Measurements from ENCODE around the gene RNF151.

The RNF151 gene

GRCh38 chr16:1963806-1964505 lies 2.7 kb upstream of the RNF151 start:
- H3K79me1 ChIP-seq (replicated peaks; ENCODE audit: low read length, poor library complexity, severe bottlenecking): peaks cover 8% of the 10 kb centered on the region
- under 1% methylated on average over 40 of the region's 44 CpGs for WGBS
- H2BK120ac ChIP-seq (ENCODE audit: low read depth, low read length): no peak overlapping the region
- H3K14ac ChIP-seq (ENCODE audit: low read length in 2 of 2): peak overlapping the region in 1 of 2 experiments; percentile 35
- H2BK12ac ChIP-seq (ENCODE audit: low read length in 2 of 2): no peak overlapping the region
- peak overlapping the region; percentile 84 to 91 for H3K4me3 ChIP-seq (ENCODE audit: insufficient read depth in 1 of 2, low read depth in 1 of 2, low read length in 2 of 2)
- no peaks in the 10 kb centered on the region for H3K27me3 ChIP-seq (ENCODE audit: control insufficient read depth in 1 of 2, insufficient read depth in 1 of 2, low read length in 2 of 2)
- peak overlapping the region in 1 of 2 experiments; percentile 74 for H3K4ac ChIP-seq (ENCODE audit: low read depth in 1 of 2, low read length in 2 of 2)
- H2BK15ac ChIP-seq (ENCODE audit: low read depth, poor library complexity, severe bottlenecking): no peak overlapping the region
- peak overlapping the region in 1 of 2 experiments; percentile 34 for H3K23ac ChIP-seq (ENCODE audit: low read length in 2 of 2)
- peak overlapping the region; percentile 55 for H3K4me2 ChIP-seq (ENCODE audit: low read length, poor library complexity, severe bottlenecking)
- H4K8ac ChIP-seq (ENCODE audit: low read length): no peak overlapping the region
- peak; percentile 57 for DNase-seq
- peaks cover 4% of the 10 kb centered on the region for H3K9me3 ChIP-seq (ENCODE audit: control insufficient read depth, low read length)
- H2AFZ ChIP-seq (ENCODE audit: low read depth, low read length): no peak overlapping the region
- peak overlapping the region; percentile 97 for H3K9ac ChIP-seq (ENCODE audit: low read length)
- H2BK5ac ChIP-seq (ENCODE audit: low read depth, low read length, poor library complexity, severe bottlenecking): peak overlapping the region; percentile 97
- H3K36me3 ChIP-seq (ENCODE audit: control insufficient read depth in 1 of 2, insufficient read depth in 2 of 2, low read depth in 1 of 2, low read length in 2 of 2): peaks cover 33 to 34% of the 10 kb centered on the region in 2 experiments
- peak overlapping the region; percentile 45 for H3K27ac ChIP-seq (ENCODE audit: low read length, poor library complexity, severe bottlenecking)
- no peak overlapping the region for H2AK5ac ChIP-seq (ENCODE audit: low read length, severe bottlenecking)
- H4K91ac ChIP-seq (ENCODE audit: low read length): no peak overlapping the region
- H3K18ac ChIP-seq (ENCODE audit: low read depth in 1 of 2, low read length in 2 of 2): peak overlapping the region in 1 of 2 experiments; percentile 68
- peaks cover 32% of the 10 kb centered on the region for H3K4me1 ChIP-seq (ENCODE audit: control insufficient read depth, insufficient read depth, low read depth, low read length)

- Histone ChIP-seq H2BK5ac (ENCODE audit: low read depth, low read length, poor library complexity, severe bottlenecking) (peak within 1 kb of the TSS; percentile 97), H2BK120ac (ENCODE audit: low read depth, low read length) (peak within 1 kb of the TSS; percentile 77), H3K79me1 (replicated peaks; ENCODE audit: low read length, poor library complexity, severe bottlenecking) (peaks cover 8% of the 10 kb centered on the region), H3K9ac (ENCODE audit: low read length) (peak within 1 kb of the TSS; percentile 97), H4K8ac (ENCODE audit: low read length) (peak within 1 kb of the TSS; percentile 90), H2AFZ (ENCODE audit: low read depth, low read length) (peak within 1 kb of the TSS; percentile 72), H3K27ac (ENCODE audit: low read length, poor library complexity, severe bottlenecking) (peak within 1 kb of the TSS; percentile 84), H3K4me2 (ENCODE audit: low read length, poor library complexity, severe bottlenecking) (peak within 1 kb of the TSS; percentile 92), H4K91ac (ENCODE audit: low read length) (peak within 1 kb of the TSS; percentile 78), H3K23ac (ENCODE audit: low read length in 2 of 2) (peak within 1 kb of the TSS in 1 of 2 experiments; percentile 81), H3K9me3 (ENCODE audit: control insufficient read depth, low read length) (peaks cover 4% of the 10 kb centered on the region), H3K36me3 (ENCODE audit: control insufficient read depth in 1 of 2, insufficient read depth in 2 of 2, low read depth in 1 of 2, low read length in 2 of 2) (peaks cover 33 to 34% of the 10 kb centered on the region in 2 experiments), H3K4me1 (ENCODE audit: control insufficient read depth, insufficient read depth, low read depth, low read length) (peaks cover 28% of the 10 kb centered on the region), H2BK15ac (ENCODE audit: low read depth, poor library complexity, severe bottlenecking) (peak within 1 kb of the TSS; percentile 55), H3K4ac (ENCODE audit: low read depth in 1 of 2, low read length in 2 of 2) (peak within 1 kb of the TSS; percentile 86 to 93), H3K4me3 (ENCODE audit: insufficient read depth in 1 of 2, low read depth in 1 of 2, low read length in 2 of 2) (peak within 1 kb of the TSS; percentile 88 to 91), H2BK12ac (ENCODE audit: low read length in 2 of 2) (no peak within 1 kb of the TSS), H3K18ac (ENCODE audit: low read depth in 1 of 2, low read length in 2 of 2) (peak within 1 kb of the TSS; percentile 79 to 93), H3K27me3 (ENCODE audit: control insufficient read depth in 1 of 2, insufficient read depth in 1 of 2, low read length in 2 of 2) (no peaks in the 10 kb centered on the region), H2AK5ac (ENCODE audit: low read length, severe bottlenecking) (peak within 1 kb of the TSS; percentile 78), H3K14ac (ENCODE audit: low read length in 2 of 2) (peak within 1 kb of the TSS in 1 of 2 experiments; percentile 74)
- DNase-seq: peak; percentile 99
- WGBS: under 1% methylated on average over 91 of the region's 97 CpGs
Measured at GRCh38 chr16:1964506-1965395, 1.9 kb upstream of the RNF151 start, which contains the start of gene RPS2. RPS2 (minus strand) TSS chr16:1964826; CDS start chr16:1964625, 201 bp downstream.

GRCh38 chr16:1965396-1966001 lies 1.2 kb upstream of the RNF151 start:
- Histone ChIP-seq H3K23ac (ENCODE audit: low read length in 2 of 2) (peak overlapping the region in 1 of 2 experiments; percentile 81), H3K27ac (ENCODE audit: low read length, poor library complexity, severe bottlenecking) (peak overlapping the region; percentile 21), H3K4me2 (ENCODE audit: low read length, poor library complexity, severe bottlenecking) (peak overlapping the region; percentile 92), H3K4me3 (ENCODE audit: insufficient read depth in 1 of 2, low read depth in 1 of 2, low read length in 2 of 2) (peak overlapping the region; percentile 88 to 91), H3K9ac (ENCODE audit: low read length) (peak overlapping the region; percentile 97), H2AK5ac (ENCODE audit: low read length, severe bottlenecking) (peak overlapping the region; percentile 57), H3K4me1 (ENCODE audit: control insufficient read depth, insufficient read depth, low read depth, low read length) (peaks cover 28% of the 10 kb centered on the region), H3K36me3 (ENCODE audit: control insufficient read depth in 1 of 2, insufficient read depth in 2 of 2, low read depth in 1 of 2, low read length in 2 of 2) (peaks cover 33 to 34% of the 10 kb centered on the region in 2 experiments), H4K91ac (ENCODE audit: low read length) (peak overlapping the region; percentile 74), H2AFZ (ENCODE audit: low read depth, low read length) (peak overlapping the region; percentile 72), H4K8ac (ENCODE audit: low read length) (peak overlapping the region; percentile 81), H3K9me3 (ENCODE audit: control insufficient read depth, low read length) (peaks cover 4% of the 10 kb centered on the region), H3K14ac (ENCODE audit: low read length in 2 of 2) (peak overlapping the region in 1 of 2 experiments; percentile 26), H2BK12ac (ENCODE audit: low read length in 2 of 2) (peak overlapping the region in 1 of 2 experiments; percentile 12), H2BK5ac (ENCODE audit: low read depth, low read length, poor library complexity, severe bottlenecking) (peak overlapping the region; percentile 9), H3K27me3 (ENCODE audit: control insufficient read depth in 1 of 2, insufficient read depth in 1 of 2, low read length in 2 of 2) (no peaks in the 10 kb centered on the region), H3K4ac (ENCODE audit: low read depth in 1 of 2, low read length in 2 of 2) (peak overlapping the region; percentile 86 to 93), H2BK15ac (ENCODE audit: low read depth, poor library complexity, severe bottlenecking) (peak overlapping the region; percentile 55), H3K18ac (ENCODE audit: low read depth in 1 of 2, low read length in 2 of 2) (peak overlapping the region; percentile 79 to 93), H3K79me1 (replicated peaks; ENCODE audit: low read length, poor library complexity, severe bottlenecking) (peaks cover 8% of the 10 kb centered on the region), H2BK120ac (ENCODE audit: low read depth, low read length) (peak overlapping the region; percentile 77)
- 28% methylated on average over 23 of the region's 24 CpGs for WGBS
- DNase-seq: no peak

Data from mesenchymal stem cell (in vitro differentiated cells and primary cell).